ENCODE data around the gene CAMTA1.
A peak's percentile ranks its signal among the peaks of the same experiment; 100 is the strongest.

The CAMTA1 gene

GRCh38 chr1:7642418-7642704 is 857.1 kb downstream of the CAMTA1 start:
- no peak for DNase-seq

GRCh38 chr1:7642781-7643529 is 857.7 kb downstream of the CAMTA1 start:
- DNase-seq, result no peak

GRCh38 chr1:7643530-7643929 is 858.3 kb downstream of the CAMTA1 start:
- no peak for DNase-seq

GRCh38 chr1:7644086-7644485 is 858.8 kb downstream of the CAMTA1 start:
- no peak for DNase-seq

GRCh38 chr1:7644961-7645750 is 859.9 kb downstream of the CAMTA1 start:
- peak; percentile 100 for DNase-seq

- DNase-seq, result no peak
These were observed 860.4 kb downstream of the CAMTA1 start for GRCh38 chr1:7645751-7646048.

GRCh38 chr1:7646164-7646563 is 860.9 kb downstream of the CAMTA1 start:
- no peak for DNase-seq

- DNase-seq, result peak; percentile 62
These were observed 862.0 kb downstream of the CAMTA1 start for GRCh38 chr1:7646981-7647901.

- DNase-seq, result peak; percentile 30
These were observed 863.6 kb downstream of the CAMTA1 start for GRCh38 chr1:7648761-7649384.

GRCh38 chr1:7650801-7651200 is 865.5 kb downstream of the CAMTA1 start:
- DNase-seq, result peak; percentile 98

- peak; percentile 62 for DNase-seq
These were observed 865.9 kb downstream of the CAMTA1 start for GRCh38 chr1:7651203-7651602.

GRCh38 chr1:7652061-7652460 is 866.8 kb downstream of the CAMTA1 start:
- no peak for DNase-seq

GRCh38 chr1:7652515-7653098 is 867.4 kb downstream of the CAMTA1 start:
- DNase-seq, result no peak

GRCh38 chr1:7654725-7655124 is 869.5 kb downstream of the CAMTA1 start:
- no peak for DNase-seq

- DNase-seq, result no peak
These were observed 870.1 kb downstream of the CAMTA1 start for GRCh38 chr1:7655354-7655753.

- no peak for DNase-seq
These were observed 871.4 kb downstream of the CAMTA1 start for GRCh38 chr1:7656557-7657215.

GRCh38 chr1:7657287-7658016 is 872.2 kb downstream of the CAMTA1 start:
- DNase-seq, result no peak

- no peak for DNase-seq
These were observed 872.8 kb downstream of the CAMTA1 start for GRCh38 chr1:7658099-7658498.

GRCh38 chr1:7659514-7659913 is 874.3 kb downstream of the CAMTA1 start:
- DNase-seq, result no peak

- DNase-seq, result no peak
These were observed 878.3 kb downstream of the CAMTA1 start for GRCh38 chr1:7663451-7664146.

All from NCI-H510A (cell line).